K562 (cell line): Measurements from ENCODE around the gene DUSP9. TPM values are rescaled to one million over a fixed set of nuclear protein-coding genes. Genes with fewer than 3 reads are reported as not detected.

Experiments
- ATAC-seq: fragments of 200-7000 bp; cut with Tn5 transposase; 3 replicates; pipeline ENCODE4 v1.9.1; 2020; ENCODE audit warnings: moderate library complexity
- BruUV-seq: library from RNA; stranded (reverse); fragments of 400-500 nt; replicated peaks from 2 replicates; lab custom pipeline; 2021; lab: Mats Ljungman, UMichigan
- CTCF ChIA-PET: fragments of 300-600 bp; formaldehyde crosslinking; extraction: SDS; loops from one replicate; lab custom pipeline; 2021; ENCODE audit warnings: low intra/inter-chr PET ratio; lab: Yijun Ruan, JAX
- POLR2A ChIA-PET: fragments of 300-600, 350-650 bp; sonication (Branson Sonifier 250); formaldehyde crosslinking; extraction: SDS; loops from one replicate; lab custom pipeline; 2021; ENCODE audit warnings: antibody characterized with exemption, inconsistent platforms; lab: Yijun Ruan, JAX
- DNase-seq, 4 experiments: peaks; one replicate each; pipeline versions ENCODE4 v3.0.0 to v3.0.0-alpha.2; 2011 to 2018; ENCODE audit warnings: low spot score in 3 of 4, mixed read lengths in 3 of 4; ENCODE audit errors: extremely low read depth in 1 of 4
- FAIRE-seq: peaks from 2 replicates; lab custom pipeline; 2011; peaks lifted over from hg19 to GRCh38; lab: Jason Lieb, UNC
- H2AFZ ChIP-seq: 2 replicates; pipeline ENCODE4 v1.6.0; 2011; ENCODE audit warnings: low read depth, low read length, control low read depth, inconsistent platforms
- H3K27ac ChIP-seq: fragments of 200-600 bp; 3 replicates; pipeline ENCODE4 v1.8.0; 2011; ENCODE audit warnings: low read depth, mild to moderate bottlenecking, control low read depth, inconsistent platforms, low read length, moderate library complexity, mixed read lengths; ENCODE audit errors: extremely low read depth
- H3K27me3 ChIP-seq, 2 experiments: fragments of 300-600 bp in 1 of 2; 2 replicates in 1 of 2; 3 replicates in 1 of 2; pipeline versions ENCODE4 v1.6.0 to v1.8.0; 2011; ENCODE audit warnings: inconsistent platforms in 2 of 2, low read length in 2 of 2, mild to moderate bottlenecking in 1 of 2, mixed read lengths in 1 of 2, moderate library complexity in 1 of 2; ENCODE audit not compliant: control insufficient read depth in 2 of 2, insufficient read depth in 2 of 2
- H3K36me3 ChIP-seq: fragments of 300-600 bp; 3 replicates; pipeline ENCODE4 v1.8.0; 2011; ENCODE audit warnings: mild to moderate bottlenecking, low read length, inconsistent platforms; ENCODE audit not compliant: control insufficient read depth, insufficient read depth
- H3K4me1 ChIP-seq, 2 experiments: fragments of 200-600 bp in 1 of 2; replicated peaks in 1 of 2; 2 replicates in 1 of 2; 3 replicates in 1 of 2; pipeline versions ENCODE4 v1.5.1 to v1.8.0; 2011; ENCODE audit warnings: inconsistent platforms in 2 of 2, low read length in 2 of 2, mild to moderate bottlenecking in 1 of 2, mixed read lengths in 1 of 2, moderate library complexity in 1 of 2; ENCODE audit not compliant: control insufficient read depth in 2 of 2, insufficient read depth in 2 of 2
- H3K4me2 ChIP-seq: 2 replicates; pipeline ENCODE4 v1.6.1; 2011; ENCODE audit warnings: low read length, control low read depth, inconsistent platforms, mixed read lengths; ENCODE audit not compliant: insufficient read depth
- H3K4me3 ChIP-seq: fragments of 200-600 bp; sonication (generic), shearing (Covaris generic); 2 replicates; pipeline ENCODE4 v1.5.1; 2016; ENCODE audit warnings: control low read depth, inconsistent platforms
- H3K79me2 ChIP-seq: fragments of 200-600 bp; 3 replicates; pipeline ENCODE4 v1.8.0; 2011; ENCODE audit warnings: low read length, inconsistent platforms; ENCODE audit not compliant: control insufficient read depth, insufficient read depth
- H3K9ac ChIP-seq, 2 experiments: 2 replicates each; pipeline versions ENCODE4 v1.6.0 to v1.6.1; 2011; ENCODE audit warnings: low read depth in 2 of 2, low read length in 2 of 2, control low read depth in 1 of 2, inconsistent platforms in 1 of 2, mild to moderate bottlenecking in 1 of 2, mixed read lengths in 1 of 2; ENCODE audit not compliant: insufficient read depth in 1 of 2
- H3K9me1 ChIP-seq: one replicate; pipeline ENCODE4 v1.6.0; 2011; ENCODE audit warnings: inconsistent platforms, mild to moderate bottlenecking, low read length, moderate library complexity; ENCODE audit not compliant: control insufficient read depth, insufficient read depth
- H3K9me3 ChIP-seq: replicated peaks from 2 replicates; pipeline ENCODE4 v1.5.1; 2011; ENCODE audit warnings: low read depth, low read length, inconsistent platforms; ENCODE audit not compliant: control insufficient read depth, insufficient read depth
- H4K20me1 ChIP-seq: replicated peaks from 2 replicates; pipeline ENCODE4 v1.6.1; 2011; ENCODE audit warnings: low read length, inconsistent platforms, mixed read lengths; ENCODE audit not compliant: control insufficient read depth, insufficient read depth
- CCNT2 ChIP-seq: IDR thresholded peaks from 2 replicates; pipeline ENCODE4 v1.6.1; 2011; ENCODE audit warnings: borderline replicate concordance, low read depth, mild to moderate bottlenecking, moderate library complexity, mixed read lengths, low read length; ENCODE audit not compliant: insufficient read length; ENCODE audit errors: extremely low read depth
- CTCF ChIP-seq, 3 experiments: IDR thresholded peaks in 2 of 3; conservative IDR thresholded peaks in 1 of 3; 2 replicates each; pipeline ENCODE4 v1.5.1; 2011 to 2012; ENCODE audit warnings: low read length in 3 of 3, mild to moderate bottlenecking in 3 of 3, control low read depth in 2 of 3, improper control_type of control experiment in 1 of 3, inconsistent platforms in 1 of 3, low read depth in 1 of 3, mixed read lengths in 1 of 3, moderate library complexity in 1 of 3; ENCODE audit not compliant: insufficient read depth in 2 of 3
- WGBS: fragments of 100-300 bp; shearing (Covaris generic); methylation state at CpG from one replicate; pipeline ENCODE4 v1.1.6; 2016; ENCODE audit warnings: low coverage, mixed read lengths; ENCODE audit not compliant: insufficient coverage; ENCODE audit errors: missing lambda C conversion rate; 5-methylcytosine and 5-hydroxymethylcytosine counted together
- in situ Hi-C: fragments of 300-500 bp; cut with MboI; formaldehyde crosslinking; loops from 4 replicates; pipeline ENCODE4 v1.15.0; 2018; ENCODE audit warnings: inconsistent platforms, mixed read lengths
- intact Hi-C: fragments of 100-400 bp; cut with micrococcal nuclease; formaldehyde crosslinking; loops from 2 replicates; pipeline ENCODE4 v1.14.2; 2022
- polyA plus RNA-seq, 8 experiments: library from polyadenylated mRNA; depleted of rRNA in 4 of 8; stranded (reverse) in 5 of 8; unstranded in 3 of 8; fragments of >200 nt; fragmentation: Nextera tagmentation in 2 of 8; fragmentation: Illumina TruSeq in 1 of 8; extraction: Ambion mirVana in 2 of 8; extraction: Trizol in 1 of 8; gene quantifications; 2 replicates each; pipeline versions ENCODE4 v1.2.1 to v1.2.3, GENCODE V29; 2011 to 2014; ENCODE audit warnings: inconsistent platforms in 1 of 8, missing spikeins in 1 of 8
- total RNA-seq, 7 experiments: library from RNA; depleted of rRNA in 6 of 7; stranded (reverse); fragments of >200 nt in 6 of 7; fragmentation: Illumina TruSeq in 2 of 7; extraction: Trizol in 2 of 7; gene quantifications; 2 replicates each; pipeline versions ENCODE4 v1.2.1 to v1.2.3, GENCODE V29; 2011 to 2021; ENCODE audit warnings: low replicate concordance in 1 of 7

DUSP9 gene
- total and polyA plus RNA-seq, 9 of the 15 experiments (the other 6 are each of a cell fraction or from before 2014, with no cell fraction given), result 0.11 to 14.1 (median 5.5) TPM

DNA sequence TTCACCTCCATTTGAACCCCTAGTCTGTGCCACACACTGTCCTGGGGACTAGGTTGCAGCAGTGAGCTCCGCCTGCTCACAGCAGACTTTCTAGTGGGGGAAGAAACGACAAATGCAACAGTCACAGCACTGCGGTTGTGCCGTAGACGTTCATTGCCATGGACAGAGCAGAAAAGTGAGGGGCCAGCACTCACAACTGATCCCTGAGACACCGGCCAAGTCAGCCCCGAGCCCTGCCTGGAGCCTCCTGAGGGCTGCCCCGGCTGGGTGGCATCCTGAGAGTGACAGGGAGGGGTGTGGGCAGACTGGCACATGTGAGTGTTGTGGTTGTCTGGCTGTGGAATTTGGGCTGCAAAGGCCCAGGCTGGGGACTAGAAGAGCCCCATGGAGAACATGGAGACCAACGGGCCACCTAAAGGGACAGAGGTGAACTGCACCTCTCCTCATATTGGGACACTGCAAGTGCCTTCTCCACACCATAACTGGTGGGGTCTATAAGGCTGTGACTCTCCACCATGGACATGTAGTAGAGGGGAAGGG, 4.6 kb downstream of the DUSP9 start:
- no peak overlapping the region for H2AFZ ChIP-seq
- CTCF ChIA-PET, result no interaction called here
- no peaks in the 10 kb centered on the region for H3K36me3 ChIP-seq
- no peaks in the 10 kb centered on the region for H4K20me1 ChIP-seq
- WGBS, result 44% methylated on average over 9 of the region's 9 CpGs
- no peak for TF ChIP-seq CCNT2
- TF ChIP-seq CTCF (IDR thresholded peaks at IDR 0.05 in 2 of 3, conservative IDR thresholded peaks at IDR 0.05 in 1 of 3; ENCODE audit: insufficient read depth in 2 of 3, low read depth in 1 of 3, low read length in 3 of 3), result peak; percentile 38 to 42 (median 38); a peak in 5 of 6 replicates
- peaks cover 1 to 34% of the 10 kb centered on the region in 2 experiments; a peak in 3 of 5 replicates for H3K4me1 ChIP-seq
- intact Hi-C loops, result loop anchor here (2.0 kb wide), 1 partner anchor 71 kb away; no protein-coding TSS in a partner anchor
- no peak for DNase-seq
- POLR2A ChIA-PET, result no interaction called here
- no peaks in the 10 kb centered on the region for H3K27me3 ChIP-seq
- H3K9me3 ChIP-seq, result no peaks in the 10 kb centered on the region
- peak; percentile 76 for FAIRE-seq
- in situ Hi-C loops, result no loop called here
- no peak overlapping the region for H3K4me2 ChIP-seq
- H3K79me2 ChIP-seq, result no peaks in the 10 kb centered on the region
- ATAC-seq, result peak; percentile 78
- no peak overlapping the region for H3K4me3 ChIP-seq
- H3K9me1 ChIP-seq, result no peaks in the 10 kb centered on the region
- H3K9ac ChIP-seq, result peak overlapping the region in 1 of 2 experiments; percentile 7; a peak in 1 of 4 replicates
- BruUV-seq, result no TSS peak
- no peak overlapping the region for H3K27ac ChIP-seq
